K562 (cell line): ENCODE measurements around the gene NT5DC4. TPM values are rescaled to one million over a fixed set of nuclear protein-coding genes. Genes with fewer than 3 reads are reported as not detected.

ENCODE experiments used
- ATF6 ChIP-seq: sonication (generic); formaldehyde crosslinking; IDR thresholded peaks from 2 replicates; pipeline ENCODE4 v1.4.0; 2020; ENCODE audit warnings: mild to moderate bottlenecking, missing genetic modification reagents
- CAMTA2 ChIP-seq: fragments of 250-450 bp; sonication (Bioruptor Pico); conservative IDR thresholded peaks from 2 replicates; pipeline ENCODE4 v1.5.1; 2022
- DACH1 ChIP-seq: fragments of 450-650 bp; IDR thresholded peaks from 2 replicates; pipeline ENCODE4 v1.6.1; 2018; ENCODE audit not compliant: partially characterized antibody
- E2F8 ChIP-seq: fragments of 450-650 bp; IDR thresholded peaks from 2 replicates; pipeline ENCODE4 v1.7.1; 2018; ENCODE audit warnings: mild to moderate bottlenecking, low read depth; ENCODE audit not compliant: partially characterized antibody
- EP300 ChIP-seq: IDR thresholded peaks from 2 replicates; pipeline ENCODE4 v1.6.1; 2012; ENCODE audit warnings: low read length, improper control_type of control experiment
- ERF ChIP-seq: fragments of 450-650 bp; formaldehyde crosslinking; IDR thresholded peaks from 2 replicates; pipeline ENCODE4 v1.4.0; 2020; ENCODE audit warnings: mild to moderate bottlenecking, mixed read lengths
- EWSR1 ChIP-seq: fragments of 450-650 bp; IDR thresholded peaks from 2 replicates; pipeline ENCODE4 v1.6.1; 2018; ENCODE audit warnings: borderline replicate concordance, mild to moderate bottlenecking, low read depth, moderate library complexity; ENCODE audit not compliant: partially characterized antibody
- GTF3C2 ChIP-seq: IDR thresholded peaks from 3 replicates; pipeline ENCODE4 v1.6.1; 2011; ENCODE audit warnings: borderline replicate concordance, mild to moderate bottlenecking, moderate library complexity; ENCODE audit not compliant: insufficient read length; ENCODE audit errors: extremely low read depth
- ILF3 ChIP-seq: fragments of 450-650 bp; IDR thresholded peaks from 2 replicates; pipeline ENCODE4 v1.6.1; 2018; ENCODE audit warnings: antibody characterized with exemption, mild to moderate bottlenecking, moderate library complexity, borderline replicate concordance
- JUND ChIP-seq, 2 experiments: IDR thresholded peaks; 2 replicates in 1 of 2; 3 replicates in 1 of 2; pipeline ENCODE4 v1.6.1; 2011; ENCODE audit warnings: borderline replicate concordance in 2 of 2, low read depth in 2 of 2, low read length in 2 of 2, improper control_type of control experiment in 1 of 2, missing biosample characterization in 1 of 2, missing genetic modification characterization in 1 of 2, missing genetic modification reagents in 1 of 2
- NFATC3 ChIP-seq: fragments of 450-650 bp; IDR thresholded peaks from 2 replicates; pipeline ENCODE4 v1.6.1; 2017; ENCODE audit warnings: mild to moderate bottlenecking
- NFIX ChIP-seq: fragments of 250-450 bp; sonication (Bioruptor Pico); IDR thresholded peaks from 2 replicates; pipeline ENCODE4 v1.4.0; 2020; ENCODE audit warnings: low read depth, mild to moderate bottlenecking, moderate library complexity
- NRF1 ChIP-seq, 2 experiments: fragments of 450-650 bp; IDR thresholded peaks in 1 of 2; conservative IDR thresholded peaks in 1 of 2; 2 replicates each; pipeline ENCODE4 v1.6.1; 2014; ENCODE audit warnings: mild to moderate bottlenecking in 2 of 2
- POLR3G ChIP-seq: IDR thresholded peaks from 2 replicates; pipeline ENCODE4 v1.6.1; 2011; ENCODE audit not compliant: insufficient read length, insufficient replicate concordance; ENCODE audit errors: extremely low read depth
- SMARCB1 ChIP-seq: IDR thresholded peaks from 2 replicates; pipeline ENCODE4 v1.6.1; 2011; ENCODE audit warnings: improper control_type of control experiment, low read depth; ENCODE audit not compliant: insufficient read length
- SMARCC2 ChIP-seq: fragments of 450-650 bp; IDR thresholded peaks from 2 replicates; pipeline ENCODE4 v1.6.1; 2017; ENCODE audit warnings: antibody characterized with exemption, moderate library complexity, mild to moderate bottlenecking, low read depth
- SNAPC5 ChIP-seq: fragments of 250-450 bp; sonication (Bioruptor Pico); IDR thresholded peaks from 2 replicates; pipeline ENCODE4 v1.8.0; 2021; ENCODE audit warnings: moderate library complexity, mild to moderate bottlenecking, inconsistent platforms
- SRSF3 ChIP-seq: fragments of 200-400 bp; formaldehyde crosslinking; IDR thresholded peaks from 2 replicates; pipeline ENCODE4 v1.6.1; 2016; ENCODE audit warnings: mild to moderate bottlenecking, low read length, moderate library complexity; ENCODE audit not compliant: insufficient read depth
- ZFX ChIP-seq: sonication (generic); formaldehyde crosslinking; IDR thresholded peaks from 2 replicates; pipeline ENCODE4 v1.8.0; 2022; ENCODE audit warnings: mild to moderate bottlenecking, missing genetic modification reagents, moderate library complexity
- ZNF583 ChIP-seq: fragments of 250-450 bp; sonication (Bioruptor Pico); IDR thresholded peaks from 2 replicates; pipeline ENCODE4 v1.4.0; 2020
- ZNF717 ChIP-seq: fragments of 250-450 bp; sonication (Bioruptor Pico); IDR thresholded peaks from 2 replicates; pipeline ENCODE4 v1.5.0; 2021
- polyA plus RNA-seq, 8 experiments: library from polyadenylated mRNA; depleted of rRNA in 4 of 8; stranded (reverse) in 5 of 8; unstranded in 3 of 8; fragments of >200 nt; fragmentation: Nextera tagmentation in 2 of 8; fragmentation: Illumina TruSeq in 1 of 8; extraction: Ambion mirVana in 2 of 8; extraction: Trizol in 1 of 8; gene quantifications; 2 replicates each; pipeline versions ENCODE4 v1.2.1 to v1.2.3, GENCODE V29; 2011 to 2014; ENCODE audit warnings: inconsistent platforms in 1 of 8, missing spikeins in 1 of 8
- total RNA-seq, 7 experiments: library from RNA; depleted of rRNA in 6 of 7; stranded (reverse); fragments of >200 nt in 6 of 7; fragmentation: Illumina TruSeq in 2 of 7; extraction: Trizol in 2 of 7; gene quantifications; 2 replicates each; pipeline versions ENCODE4 v1.2.1 to v1.2.3, GENCODE V29; 2011 to 2021; ENCODE audit warnings: low replicate concordance in 1 of 7

NT5DC4 gene
- total and polyA plus RNA-seq, 9 of the 15 experiments (the other 6 are each of a cell fraction or from before 2014, with no cell fraction given) = 0.44 to 6.9 (median 2.5) TPM

- TF ChIP-seq GTF3C2 (no peak), E2F8 (peak; percentile 69), ZFX (CRISPR knock-in tag) (no peak), ATF6 (CRISPR knock-in tag) (no peak), EP300 (peak; percentile 98), ZNF717 (CRISPR knock-in tag) (no peak), JUND (IDR thresholded peaks at IDR 0.05; ENCODE audit: borderline replicate concordance, low read depth, low read length) (peak; percentile 94), JUND (tag; IDR thresholded peaks at IDR 0.05; ENCODE audit: borderline replicate concordance, low read depth, low read length) (peak; percentile 91; the same call in 2 of the 3 replicates), ERF (CRISPR knock-in tag) (0 out of 2 replicates have a peak, but pooled peaks have one; percentile 26), SMARCB1 (no peak), ZNF583 (CRISPR knock-in tag) (peak; percentile 86; the same call in 1 of the 2 replicates), NFATC3 (peak; percentile 75; the same call in 1 of the 2 replicates), NRF1 (conservative IDR thresholded peaks at IDR 0.05 in 1 of 2, IDR thresholded peaks at IDR 0.05 in 1 of 2) (peak in 1 of 2 experiments; percentile 59; a peak in 3 of 4 replicates), SRSF3 (no peak), DACH1 (no peak), ILF3 (no peak), SNAPC5 (CRISPR knock-in tag) (no peak), SMARCC2 (peak; percentile 98), CAMTA2 (CRISPR knock-in tag) (no peak), POLR3G (no peak), NFIX (no peak), EWSR1 (no peak)
These were observed 14.6 kb upstream of the NT5DC4 start (continued) for GRCh38 chr2:112706170-112706664.
